ENCODE data around the gene SIGLEC7. TPM values are rescaled to one million over a fixed set of nuclear protein-coding genes. Genes with fewer than 3 reads are reported as not detected.

The SIGLEC7 gene
- total and polyA plus RNA-seq, 10 of the 15 experiments (the other 5 are each of a cell fraction or from before 2014, with no cell fraction given) = 0.15 TPM; not detected in 9

DNA sequence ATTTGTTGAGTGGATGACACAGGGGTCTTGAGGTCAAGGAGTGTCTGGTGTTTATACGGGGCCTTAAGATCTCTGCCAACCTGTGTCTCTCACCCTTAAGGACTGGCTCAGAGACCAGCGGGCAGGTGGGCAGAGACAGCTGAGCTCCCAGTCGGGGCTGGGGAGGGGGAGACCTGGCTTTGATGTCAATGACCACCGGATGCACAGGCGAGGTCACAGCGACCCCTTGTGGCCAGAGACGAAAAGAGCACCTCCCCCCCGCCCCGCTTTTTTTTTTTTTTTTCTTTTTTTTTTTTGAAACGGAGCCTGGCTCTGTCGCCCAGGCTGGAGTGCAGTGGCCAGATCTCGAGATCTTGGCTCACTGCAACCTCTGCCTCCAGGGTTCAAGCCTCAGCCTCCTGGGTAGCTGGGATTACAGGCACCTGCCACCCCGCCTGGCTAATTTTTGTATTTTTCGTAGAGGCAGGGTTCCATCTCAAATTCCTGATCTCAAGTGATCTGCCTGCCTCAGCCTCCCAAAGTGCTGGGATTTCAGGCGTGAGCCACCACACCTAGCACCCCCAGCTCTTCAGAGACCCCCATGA lies 47.3 kb upstream of the SIGLEC7 start (continued):
- TF ChIP-seq, protein P1, sequence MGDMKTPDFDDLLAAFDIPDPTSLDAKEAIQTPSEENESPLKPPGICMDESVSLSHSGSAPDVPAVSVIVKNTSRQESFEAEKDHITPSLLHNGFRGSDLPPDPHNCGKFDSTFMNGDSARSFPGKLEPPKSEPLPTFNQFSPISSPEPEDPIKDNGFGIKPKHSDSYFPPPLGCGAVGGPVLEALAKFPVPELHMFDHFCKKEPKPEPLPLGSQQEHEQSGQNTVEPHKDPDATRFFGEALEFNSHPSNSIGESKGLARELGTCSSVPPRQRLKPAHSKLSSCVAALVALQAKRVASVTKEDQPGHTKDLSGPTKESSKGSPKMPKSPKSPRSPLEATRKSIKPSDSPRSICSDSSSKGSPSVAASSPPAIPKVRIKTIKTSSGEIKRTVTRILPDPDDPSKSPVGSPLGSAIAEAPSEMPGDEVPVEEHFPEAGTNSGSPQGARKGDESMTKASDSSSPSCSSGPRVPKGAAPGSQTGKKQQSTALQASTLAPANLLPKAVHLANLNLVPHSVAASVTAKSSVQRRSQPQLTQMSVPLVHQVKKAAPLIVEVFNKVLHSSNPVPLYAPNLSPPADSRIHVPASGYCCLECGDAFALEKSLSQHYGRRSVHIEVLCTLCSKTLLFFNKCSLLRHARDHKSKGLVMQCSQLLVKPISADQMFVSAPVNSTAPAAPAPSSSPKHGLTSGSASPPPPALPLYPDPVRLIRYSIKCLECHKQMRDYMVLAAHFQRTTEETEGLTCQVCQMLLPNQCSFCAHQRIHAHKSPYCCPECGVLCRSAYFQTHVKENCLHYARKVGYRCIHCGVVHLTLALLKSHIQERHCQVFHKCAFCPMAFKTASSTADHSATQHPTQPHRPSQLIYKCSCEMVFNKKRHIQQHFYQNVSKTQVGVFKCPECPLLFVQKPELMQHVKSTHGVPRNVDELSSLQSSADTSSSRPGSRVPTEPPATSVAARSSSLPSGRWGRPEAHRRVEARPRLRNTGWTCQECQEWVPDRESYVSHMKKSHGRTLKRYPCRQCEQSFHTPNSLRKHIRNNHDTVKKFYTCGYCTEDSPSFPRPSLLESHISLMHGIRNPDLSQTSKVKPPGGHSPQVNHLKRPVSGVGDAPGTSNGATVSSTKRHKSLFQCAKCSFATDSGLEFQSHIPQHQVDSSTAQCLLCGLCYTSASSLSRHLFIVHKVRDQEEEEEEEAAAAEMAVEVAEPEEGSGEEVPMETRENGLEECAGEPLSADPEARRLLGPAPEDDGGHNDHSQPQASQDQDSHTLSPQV (IDR thresholded peaks at IDR 0.05) = no peak
- TF ChIP-seq, protein P2, sequence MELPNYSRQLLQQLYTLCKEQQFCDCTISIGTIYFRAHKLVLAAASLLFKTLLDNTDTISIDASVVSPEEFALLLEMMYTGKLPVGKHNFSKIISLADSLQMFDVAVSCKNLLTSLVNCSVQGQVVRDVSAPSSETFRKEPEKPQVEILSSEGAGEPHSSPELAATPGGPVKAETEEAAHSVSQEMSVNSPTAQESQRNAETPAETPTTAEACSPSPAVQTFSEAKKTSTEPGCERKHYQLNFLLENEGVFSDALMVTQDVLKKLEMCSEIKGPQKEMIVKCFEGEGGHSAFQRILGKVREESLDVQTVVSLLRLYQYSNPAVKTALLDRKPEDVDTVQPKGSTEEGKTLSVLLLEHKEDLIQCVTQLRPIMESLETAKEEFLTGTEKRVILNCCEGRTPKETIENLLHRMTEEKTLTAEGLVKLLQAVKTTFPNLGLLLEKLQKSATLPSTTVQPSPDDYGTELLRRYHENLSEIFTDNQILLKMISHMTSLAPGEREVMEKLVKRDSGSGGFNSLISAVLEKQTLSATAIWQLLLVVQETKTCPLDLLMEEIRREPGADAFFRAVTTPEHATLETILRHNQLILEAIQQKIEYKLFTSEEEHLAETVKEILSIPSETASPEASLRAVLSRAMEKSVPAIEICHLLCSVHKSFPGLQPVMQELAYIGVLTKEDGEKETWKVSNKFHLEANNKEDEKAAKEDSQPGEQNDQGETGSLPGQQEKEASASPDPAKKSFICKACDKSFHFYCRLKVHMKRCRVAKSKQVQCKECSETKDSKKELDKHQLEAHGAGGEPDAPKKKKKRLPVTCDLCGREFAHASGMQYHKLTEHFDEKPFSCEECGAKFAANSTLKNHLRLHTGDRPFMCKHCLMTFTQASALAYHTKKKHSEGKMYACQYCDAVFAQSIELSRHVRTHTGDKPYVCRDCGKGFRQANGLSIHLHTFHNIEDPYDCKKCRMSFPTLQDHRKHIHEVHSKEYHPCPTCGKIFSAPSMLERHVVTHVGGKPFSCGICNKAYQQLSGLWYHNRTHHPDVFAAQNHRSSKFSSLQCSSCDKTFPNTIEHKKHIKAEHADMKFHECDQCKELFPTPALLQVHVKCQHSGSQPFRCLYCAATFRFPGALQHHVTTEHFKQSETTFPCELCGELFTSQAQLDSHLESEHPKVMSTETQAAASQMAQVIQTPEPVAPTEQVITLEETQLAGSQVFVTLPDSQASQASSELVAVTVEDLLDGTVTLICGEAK (IDR thresholded peaks at IDR 0.05; ENCODE audit: borderline replicate concordance) = no peak
- TF ChIP-seq, protein P3, sequence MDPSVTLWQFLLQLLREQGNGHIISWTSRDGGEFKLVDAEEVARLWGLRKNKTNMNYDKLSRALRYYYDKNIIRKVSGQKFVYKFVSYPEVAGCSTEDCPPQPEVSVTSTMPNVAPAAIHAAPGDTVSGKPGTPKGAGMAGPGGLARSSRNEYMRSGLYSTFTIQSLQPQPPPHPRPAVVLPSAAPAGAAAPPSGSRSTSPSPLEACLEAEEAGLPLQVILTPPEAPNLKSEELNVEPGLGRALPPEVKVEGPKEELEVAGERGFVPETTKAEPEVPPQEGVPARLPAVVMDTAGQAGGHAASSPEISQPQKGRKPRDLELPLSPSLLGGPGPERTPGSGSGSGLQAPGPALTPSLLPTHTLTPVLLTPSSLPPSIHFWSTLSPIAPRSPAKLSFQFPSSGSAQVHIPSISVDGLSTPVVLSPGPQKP (IDR thresholded peaks at IDR 0.05; ENCODE audit: low read depth, low read length) = no peak
- TF ChIP-seq CHD1 (IDR thresholded peaks at IDR 0.05; ENCODE audit: low read depth, low read length) (no peak), SMC3 (IDR thresholded peaks at IDR 0.05; ENCODE audit: borderline replicate concordance, low read length) (peak; percentile 28; the same call in 1 of the 2 replicates), RAD21 (IDR thresholded peaks at IDR 0.05; ENCODE audit: insufficient read depth, low read depth, low read length) (peak; percentile 55; the same call in 1 of the 2 replicates), NR2C2 (IDR thresholded peaks at IDR 0.05; ENCODE audit: borderline replicate concordance, control insufficient read depth, insufficient read length, low read depth) (no peak), ESRRA (IDR thresholded peaks at IDR 0.05; ENCODE audit: low read length) (no peak), RCOR1 (conservative IDR thresholded peaks at IDR 0.05; ENCODE audit: low read depth, low read length) (no peak), YY1 (IDR thresholded peaks at IDR 0.05; ENCODE audit: low read depth, low read length) (no peak)
- TF ChIP-seq, protein P4, sequence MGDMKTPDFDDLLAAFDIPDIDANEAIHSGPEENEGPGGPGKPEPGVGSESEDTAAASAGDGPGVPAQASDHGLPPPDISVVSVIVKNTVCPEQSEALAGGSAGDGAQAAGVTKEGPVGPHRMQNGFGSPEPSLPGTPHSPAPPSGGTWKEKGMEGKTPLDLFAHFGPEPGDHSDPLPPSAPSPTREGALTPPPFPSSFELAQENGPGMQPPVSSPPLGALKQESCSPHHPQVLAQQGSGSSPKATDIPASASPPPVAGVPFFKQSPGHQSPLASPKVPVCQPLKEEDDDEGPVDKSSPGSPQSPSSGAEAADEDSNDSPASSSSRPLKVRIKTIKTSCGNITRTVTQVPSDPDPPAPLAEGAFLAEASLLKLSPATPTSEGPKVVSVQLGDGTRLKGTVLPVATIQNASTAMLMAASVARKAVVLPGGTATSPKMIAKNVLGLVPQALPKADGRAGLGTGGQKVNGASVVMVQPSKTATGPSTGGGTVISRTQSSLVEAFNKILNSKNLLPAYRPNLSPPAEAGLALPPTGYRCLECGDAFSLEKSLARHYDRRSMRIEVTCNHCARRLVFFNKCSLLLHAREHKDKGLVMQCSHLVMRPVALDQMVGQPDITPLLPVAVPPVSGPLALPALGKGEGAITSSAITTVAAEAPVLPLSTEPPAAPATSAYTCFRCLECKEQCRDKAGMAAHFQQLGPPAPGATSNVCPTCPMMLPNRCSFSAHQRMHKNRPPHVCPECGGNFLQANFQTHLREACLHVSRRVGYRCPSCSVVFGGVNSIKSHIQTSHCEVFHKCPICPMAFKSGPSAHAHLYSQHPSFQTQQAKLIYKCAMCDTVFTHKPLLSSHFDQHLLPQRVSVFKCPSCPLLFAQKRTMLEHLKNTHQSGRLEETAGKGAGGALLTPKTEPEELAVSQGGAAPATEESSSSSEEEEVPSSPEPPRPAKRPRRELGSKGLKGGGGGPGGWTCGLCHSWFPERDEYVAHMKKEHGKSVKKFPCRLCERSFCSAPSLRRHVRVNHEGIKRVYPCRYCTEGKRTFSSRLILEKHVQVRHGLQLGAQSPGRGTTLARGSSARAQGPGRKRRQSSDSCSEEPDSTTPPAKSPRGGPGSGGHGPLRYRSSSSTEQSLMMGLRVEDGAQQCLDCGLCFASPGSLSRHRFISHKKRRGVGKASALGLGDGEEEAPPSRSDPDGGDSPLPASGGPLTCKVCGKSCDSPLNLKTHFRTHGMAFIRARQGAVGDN (IDR thresholded peaks at IDR 0.05) = no peak
- TF ChIP-seq, protein P5, sequence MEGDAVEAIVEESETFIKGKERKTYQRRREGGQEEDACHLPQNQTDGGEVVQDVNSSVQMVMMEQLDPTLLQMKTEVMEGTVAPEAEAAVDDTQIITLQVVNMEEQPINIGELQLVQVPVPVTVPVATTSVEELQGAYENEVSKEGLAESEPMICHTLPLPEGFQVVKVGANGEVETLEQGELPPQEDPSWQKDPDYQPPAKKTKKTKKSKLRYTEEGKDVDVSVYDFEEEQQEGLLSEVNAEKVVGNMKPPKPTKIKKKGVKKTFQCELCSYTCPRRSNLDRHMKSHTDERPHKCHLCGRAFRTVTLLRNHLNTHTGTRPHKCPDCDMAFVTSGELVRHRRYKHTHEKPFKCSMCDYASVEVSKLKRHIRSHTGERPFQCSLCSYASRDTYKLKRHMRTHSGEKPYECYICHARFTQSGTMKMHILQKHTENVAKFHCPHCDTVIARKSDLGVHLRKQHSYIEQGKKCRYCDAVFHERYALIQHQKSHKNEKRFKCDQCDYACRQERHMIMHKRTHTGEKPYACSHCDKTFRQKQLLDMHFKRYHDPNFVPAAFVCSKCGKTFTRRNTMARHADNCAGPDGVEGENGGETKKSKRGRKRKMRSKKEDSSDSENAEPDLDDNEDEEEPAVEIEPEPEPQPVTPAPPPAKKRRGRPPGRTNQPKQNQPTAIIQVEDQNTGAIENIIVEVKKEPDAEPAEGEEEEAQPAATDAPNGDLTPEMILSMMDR (IDR thresholded peaks at IDR 0.05 in 2 of 3, conservative IDR thresholded peaks at IDR 0.05 in 1 of 3; ENCODE audit: control insufficient read depth in 2 of 3, extremely low read depth in 1 of 3, insufficient read depth in 1 of 3, low read depth in 3 of 3, low read length in 3 of 3) = peak; percentile 57 to 74 (median 62)

Data from GM12878 (cell line).